NB4 (cell line): ENCODE measurements around the gene STARD6.
"Not testable (repeated sequence)": the region's sequence is repeated elsewhere in the genome, so short reads cannot be mapped to it uniquely, and the experiment has no call there.

Experiments
- DNase-seq: peaks from one replicate; pipeline ENCODE4 v3.0.0; 2010; ENCODE audit warnings: low read depth
- H3K4me3 ChIP-seq: one replicate; pipeline ENCODE4 v1.5.1; 2011; ENCODE audit warnings: mild to moderate bottlenecking, low read depth, low read length, moderate library complexity
- MYC ChIP-seq: IDR thresholded peaks from 2 replicates; pipeline ENCODE4 v1.6.1; 2011; ENCODE audit warnings: low read depth, low read length
- POLR2A ChIP-seq: IDR thresholded peaks from 2 replicates; pipeline ENCODE4 v1.6.1; 2011; ENCODE audit warnings: mild to moderate bottlenecking; ENCODE audit not compliant: insufficient read length; ENCODE audit errors: extremely low read depth
- TF ChIP-seq, protein P1 (sequence below): IDR thresholded peaks from one replicate; pipeline ENCODE4 v1.5.1; 2012; ENCODE audit warnings: low read depth, low read length
- TF ChIP-seq, protein P2 (sequence below): IDR thresholded peaks from 2 replicates; pipeline ENCODE4 v1.6.1; 2011; ENCODE audit warnings: low read depth, low read length

Gene STARD6

DNA sequence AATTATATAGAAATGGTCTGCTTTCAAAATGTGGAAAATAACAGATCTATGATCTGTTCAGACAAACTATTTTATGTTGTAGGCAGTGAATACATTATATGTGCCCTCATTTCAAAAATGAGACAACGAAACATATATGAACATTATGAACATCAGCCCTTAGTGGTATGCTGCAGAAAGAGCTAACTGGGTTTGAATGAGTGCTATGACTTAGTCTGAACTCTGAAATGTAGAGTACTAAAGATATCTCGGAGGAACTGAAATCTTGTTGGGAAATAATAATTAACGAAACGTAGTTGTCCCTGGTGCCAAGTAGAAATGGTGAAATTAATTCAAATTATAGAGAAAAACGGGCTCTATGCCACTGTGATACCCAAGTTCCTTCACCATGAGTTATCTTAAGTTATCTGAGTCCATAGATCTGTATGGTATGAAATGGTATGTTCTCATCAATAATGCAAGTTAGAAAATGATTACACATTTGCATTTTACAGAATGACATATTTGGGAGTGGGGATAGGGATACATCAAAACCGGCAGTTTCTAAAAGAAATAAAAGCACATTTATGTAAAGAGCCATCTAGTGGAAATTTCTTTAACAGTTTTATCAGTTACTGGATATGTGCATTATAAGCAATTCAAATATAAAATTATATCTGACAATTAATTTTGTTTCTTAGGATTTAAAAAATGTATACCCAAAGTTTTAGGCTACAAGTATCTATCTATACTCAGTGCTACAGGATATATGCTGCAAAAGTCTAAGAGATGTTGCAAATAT, 26.7 kb downstream of the STARD6 start:
- H3K4me3 ChIP-seq: no peak overlapping the region
- TF ChIP-seq MYC (no peak), POLR2A (no peak)
- TF ChIP-seq, protein P1, sequence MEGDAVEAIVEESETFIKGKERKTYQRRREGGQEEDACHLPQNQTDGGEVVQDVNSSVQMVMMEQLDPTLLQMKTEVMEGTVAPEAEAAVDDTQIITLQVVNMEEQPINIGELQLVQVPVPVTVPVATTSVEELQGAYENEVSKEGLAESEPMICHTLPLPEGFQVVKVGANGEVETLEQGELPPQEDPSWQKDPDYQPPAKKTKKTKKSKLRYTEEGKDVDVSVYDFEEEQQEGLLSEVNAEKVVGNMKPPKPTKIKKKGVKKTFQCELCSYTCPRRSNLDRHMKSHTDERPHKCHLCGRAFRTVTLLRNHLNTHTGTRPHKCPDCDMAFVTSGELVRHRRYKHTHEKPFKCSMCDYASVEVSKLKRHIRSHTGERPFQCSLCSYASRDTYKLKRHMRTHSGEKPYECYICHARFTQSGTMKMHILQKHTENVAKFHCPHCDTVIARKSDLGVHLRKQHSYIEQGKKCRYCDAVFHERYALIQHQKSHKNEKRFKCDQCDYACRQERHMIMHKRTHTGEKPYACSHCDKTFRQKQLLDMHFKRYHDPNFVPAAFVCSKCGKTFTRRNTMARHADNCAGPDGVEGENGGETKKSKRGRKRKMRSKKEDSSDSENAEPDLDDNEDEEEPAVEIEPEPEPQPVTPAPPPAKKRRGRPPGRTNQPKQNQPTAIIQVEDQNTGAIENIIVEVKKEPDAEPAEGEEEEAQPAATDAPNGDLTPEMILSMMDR: no peak
- TF ChIP-seq, protein P2, sequence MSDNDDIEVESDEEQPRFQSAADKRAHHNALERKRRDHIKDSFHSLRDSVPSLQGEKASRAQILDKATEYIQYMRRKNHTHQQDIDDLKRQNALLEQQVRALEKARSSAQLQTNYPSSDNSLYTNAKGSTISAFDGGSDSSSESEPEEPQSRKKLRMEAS: no peak
- no peak for DNase-seq

DNA sequence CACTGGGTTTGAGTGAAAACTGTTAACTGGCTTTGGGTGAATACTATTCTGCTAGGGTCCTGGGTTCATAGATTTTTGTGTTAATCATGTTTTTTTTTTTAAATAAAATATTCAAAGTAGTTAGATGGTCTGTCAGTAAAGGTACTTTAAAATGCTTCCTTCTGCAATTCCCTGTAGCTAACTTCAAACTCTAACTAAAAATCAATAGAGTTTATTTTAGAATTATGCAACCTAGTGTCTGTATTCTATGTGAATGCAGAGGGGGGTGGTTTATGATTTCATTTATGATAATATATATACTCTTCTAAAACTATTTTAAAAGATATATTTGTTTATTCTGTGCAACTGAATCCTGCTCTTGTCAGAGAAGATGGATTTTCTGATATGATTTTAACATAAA, 27.9 kb downstream of the STARD6 start:
- DNase-seq: no peak
- no peak overlapping the region for H3K4me3 ChIP-seq
- TF ChIP-seq POLR2A (no peak), MYC (no peak)
- TF ChIP-seq, protein P2: no peak
- TF ChIP-seq, protein P1: no peak

DNA sequence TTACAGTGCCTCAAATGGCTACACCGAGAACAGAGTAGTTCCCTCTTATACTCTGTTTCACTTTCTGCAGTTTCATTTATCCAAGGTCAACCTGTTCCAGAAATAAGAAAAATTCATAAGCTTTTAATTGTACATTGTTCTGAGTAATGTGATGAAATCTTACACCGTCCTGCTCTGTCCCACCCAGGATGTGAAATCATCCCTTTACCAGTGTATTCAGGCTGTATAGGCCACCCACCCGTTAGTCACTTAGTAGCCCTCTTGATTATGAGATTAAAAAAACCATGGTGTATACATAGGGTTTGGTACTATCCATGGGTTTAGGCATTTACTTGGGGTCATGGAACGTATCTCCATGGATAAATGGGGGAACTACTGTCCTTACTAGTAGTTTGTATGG, 29.8 kb downstream of the STARD6 start:
- H3K4me3 ChIP-seq: no peak overlapping the region
- no peak for DNase-seq
- TF ChIP-seq, protein P2: no peak
- TF ChIP-seq MYC: no peak

DNA sequence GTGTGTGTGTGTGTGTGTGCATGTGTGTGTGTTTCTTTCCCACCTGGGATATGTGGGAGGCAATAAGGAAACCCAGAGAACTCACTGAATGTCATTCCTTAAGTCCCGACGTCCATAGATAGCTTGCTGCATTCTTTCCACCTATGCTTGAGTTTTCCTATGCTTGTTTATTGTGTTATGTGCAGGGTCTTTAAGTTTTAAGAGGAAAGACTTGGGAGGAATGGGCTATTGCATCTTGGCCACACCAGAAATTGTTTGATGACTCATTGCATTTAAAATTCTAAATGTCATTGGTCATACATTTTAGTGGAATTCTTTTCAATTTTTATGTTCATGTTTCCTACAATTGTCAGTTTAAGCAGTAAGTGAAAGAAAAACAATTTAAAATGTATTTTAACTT, 33.7 kb downstream of the STARD6 start:
- no peak overlapping the region for H3K4me3 ChIP-seq
- no peak for DNase-seq
- TF ChIP-seq POLR2A (no peak), MYC (no peak)
- TF ChIP-seq, protein P1: no peak
- TF ChIP-seq, protein P2: no peak

DNA sequence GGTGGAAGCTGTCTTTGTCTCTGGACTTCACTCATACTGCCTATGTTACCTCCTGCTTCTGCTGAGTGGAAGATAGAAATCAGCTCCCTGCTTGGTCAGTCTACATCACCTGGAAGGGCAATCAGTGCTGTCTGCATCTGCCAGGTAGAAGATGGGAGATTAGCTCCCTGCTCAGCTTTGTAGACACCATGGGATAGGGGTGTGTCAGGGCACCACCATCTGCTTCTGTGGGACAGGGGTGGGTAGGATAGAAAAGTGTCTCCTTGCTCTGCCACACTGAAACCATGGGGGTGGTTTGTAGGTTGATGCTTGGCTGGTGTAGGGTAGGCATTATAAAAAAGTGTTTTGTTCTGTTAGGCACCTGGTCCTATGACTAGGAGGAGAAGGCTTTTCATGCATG, 34.1 kb downstream of the STARD6 start:
- TF ChIP-seq MYC: no peak
- TF ChIP-seq, protein P2: no peak
- TF ChIP-seq, protein P1: no peak

DNA sequence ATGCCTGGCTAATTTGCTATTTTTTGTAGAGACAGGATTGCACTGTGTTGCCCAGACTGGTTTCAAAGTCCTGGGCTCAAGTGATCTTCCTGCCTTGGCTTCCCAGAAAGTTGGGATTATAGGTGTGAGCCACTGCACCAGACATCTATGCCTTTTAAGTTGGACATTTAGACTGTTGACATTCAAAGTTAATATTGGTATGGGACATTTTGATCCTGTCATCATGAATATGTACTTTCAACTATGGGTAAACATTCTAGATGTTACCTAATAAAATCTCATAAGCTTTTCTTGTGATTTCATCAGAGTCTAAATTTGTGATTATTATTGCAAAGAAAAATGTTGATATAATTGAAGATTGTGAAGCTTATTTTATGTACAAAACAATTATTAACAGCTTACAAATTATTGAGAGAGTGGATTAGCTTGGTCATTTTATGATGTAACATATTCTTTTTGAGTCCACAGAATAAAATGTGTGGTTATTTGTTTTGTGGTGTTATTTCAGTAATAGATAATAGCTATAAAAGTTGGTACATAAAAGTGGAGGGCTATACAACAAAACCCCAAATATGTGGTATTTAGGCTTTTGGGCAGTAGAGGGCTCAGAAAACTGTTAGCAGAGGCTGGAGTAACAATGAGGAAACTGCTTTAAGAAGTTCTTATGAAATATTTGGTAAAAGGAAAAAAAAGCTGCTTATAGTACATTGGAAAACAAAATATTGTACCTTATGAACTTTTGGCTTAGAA, 41.4 kb downstream of the STARD6 start:
- no peak for TF ChIP-seq POLR2A
- TF ChIP-seq, protein P2: no peak
- no peak for TF ChIP-seq MYC
- TF ChIP-seq, protein P1: no peak
- H3K4me3 ChIP-seq: no peak overlapping the region
- no peak for DNase-seq

More for the DNA sequence above, 34.1 kb downstream of the STARD6 start:
- no peak overlapping the region for H3K4me3 ChIP-seq
- no peak for DNase-seq

DNA sequence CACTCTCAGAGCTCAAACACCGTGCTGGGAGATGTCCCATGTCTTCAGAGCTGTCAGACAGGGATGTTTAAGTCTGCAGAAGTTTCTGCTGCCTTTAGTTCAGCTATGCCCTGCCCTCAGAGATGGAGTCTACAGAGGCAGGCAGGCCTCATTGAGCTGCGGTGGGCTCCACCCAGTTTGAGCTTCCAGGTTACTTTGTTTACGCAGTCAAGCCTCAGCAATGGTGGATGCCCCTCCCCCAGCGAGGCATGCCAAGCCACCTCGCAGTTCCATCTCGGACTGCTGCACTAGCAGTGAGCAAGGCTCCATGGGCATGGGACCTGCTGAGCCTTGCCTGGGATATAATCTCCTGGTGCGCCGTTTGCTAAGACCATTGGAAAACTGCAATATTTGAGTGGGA, 48.1 kb downstream of the STARD6 start:
- not testable (repeated sequence) for H3K4me3 ChIP-seq, DNase-seq
